ENCODE results near the gene MALAT1.
"Not testable (repeated sequence)": the region's sequence is repeated elsewhere in the genome, so short reads cannot be mapped to it uniquely, and the experiment has no call there.

MALAT1 gene

DNA sequence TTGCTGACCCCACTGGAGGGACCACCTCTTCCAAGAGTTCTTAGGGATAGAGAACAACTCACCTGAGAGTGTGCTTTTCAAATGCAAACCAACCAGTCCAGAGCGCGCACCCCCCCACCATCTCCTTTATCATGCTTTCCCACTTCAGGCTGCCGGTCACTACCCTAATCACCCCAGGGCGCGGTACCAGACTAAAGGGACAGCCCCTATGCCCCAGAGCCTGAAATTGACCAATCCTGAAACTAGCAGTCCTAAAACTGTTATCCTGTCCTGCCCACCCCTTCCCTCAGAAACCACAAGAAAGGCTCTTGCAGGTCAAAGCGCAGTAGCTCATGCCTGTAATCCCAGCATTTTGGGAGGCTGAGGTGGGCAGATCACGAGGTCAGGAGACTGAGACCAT lies 39.3 kb upstream of the MALAT1 start:
- TF ChIP-seq, protein P1, sequence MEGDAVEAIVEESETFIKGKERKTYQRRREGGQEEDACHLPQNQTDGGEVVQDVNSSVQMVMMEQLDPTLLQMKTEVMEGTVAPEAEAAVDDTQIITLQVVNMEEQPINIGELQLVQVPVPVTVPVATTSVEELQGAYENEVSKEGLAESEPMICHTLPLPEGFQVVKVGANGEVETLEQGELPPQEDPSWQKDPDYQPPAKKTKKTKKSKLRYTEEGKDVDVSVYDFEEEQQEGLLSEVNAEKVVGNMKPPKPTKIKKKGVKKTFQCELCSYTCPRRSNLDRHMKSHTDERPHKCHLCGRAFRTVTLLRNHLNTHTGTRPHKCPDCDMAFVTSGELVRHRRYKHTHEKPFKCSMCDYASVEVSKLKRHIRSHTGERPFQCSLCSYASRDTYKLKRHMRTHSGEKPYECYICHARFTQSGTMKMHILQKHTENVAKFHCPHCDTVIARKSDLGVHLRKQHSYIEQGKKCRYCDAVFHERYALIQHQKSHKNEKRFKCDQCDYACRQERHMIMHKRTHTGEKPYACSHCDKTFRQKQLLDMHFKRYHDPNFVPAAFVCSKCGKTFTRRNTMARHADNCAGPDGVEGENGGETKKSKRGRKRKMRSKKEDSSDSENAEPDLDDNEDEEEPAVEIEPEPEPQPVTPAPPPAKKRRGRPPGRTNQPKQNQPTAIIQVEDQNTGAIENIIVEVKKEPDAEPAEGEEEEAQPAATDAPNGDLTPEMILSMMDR (IDR thresholded peaks at IDR 0.05; ENCODE audit: insufficient read depth, low read depth, low read length, missing control alignments): no peak
- DNase-seq (ENCODE audit: low read depth): no peak
- no peak overlapping the region for H3K4me3 ChIP-seq (ENCODE audit: low read length)

DNA sequence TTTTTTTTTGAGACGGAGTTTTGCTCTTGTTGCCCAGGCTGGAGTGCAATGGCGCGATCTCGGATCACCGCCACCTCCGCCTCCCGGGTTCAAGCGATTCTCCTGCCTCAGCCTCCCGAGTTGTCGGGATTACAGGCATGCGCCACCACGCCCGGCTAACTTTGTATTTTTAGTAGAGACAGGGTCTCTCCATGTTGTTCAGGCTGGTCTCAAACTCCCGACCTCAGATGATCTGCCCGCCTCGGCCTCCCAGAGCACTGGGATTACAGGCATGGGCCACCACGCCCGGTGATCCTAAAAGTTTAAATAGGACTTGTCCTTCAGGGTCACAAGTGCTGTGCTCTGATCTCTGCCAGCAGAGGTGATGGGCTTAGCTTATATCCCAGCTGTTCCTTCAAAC lies 33.4 kb upstream of the MALAT1 start:
- not testable (repeated sequence) for DNase-seq (ENCODE audit: low read depth); H3K4me3 ChIP-seq (ENCODE audit: low read length)

DNA sequence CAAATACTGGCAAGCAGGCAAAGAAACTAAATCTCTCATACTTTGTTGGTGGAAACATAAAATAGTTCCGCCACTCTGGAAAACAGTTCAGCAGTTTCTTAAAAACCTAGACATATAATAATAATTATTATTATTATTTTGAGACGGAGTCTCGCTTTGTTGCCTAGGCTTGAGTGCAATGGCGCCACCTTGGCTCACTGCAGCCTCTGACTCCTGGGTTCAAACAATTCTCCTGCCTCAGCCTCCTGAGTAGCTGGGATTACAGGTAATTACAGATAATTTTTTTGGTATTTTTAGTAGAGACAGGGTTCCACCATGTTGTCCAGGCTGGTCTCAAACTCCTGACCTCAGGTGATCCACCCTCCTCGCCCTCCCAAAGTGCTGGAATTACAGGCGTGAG lies 31.5 kb upstream of the MALAT1 start:
- H3K4me3 ChIP-seq (ENCODE audit: low read length); DNase-seq (ENCODE audit: low read depth): not testable (repeated sequence)

DNA sequence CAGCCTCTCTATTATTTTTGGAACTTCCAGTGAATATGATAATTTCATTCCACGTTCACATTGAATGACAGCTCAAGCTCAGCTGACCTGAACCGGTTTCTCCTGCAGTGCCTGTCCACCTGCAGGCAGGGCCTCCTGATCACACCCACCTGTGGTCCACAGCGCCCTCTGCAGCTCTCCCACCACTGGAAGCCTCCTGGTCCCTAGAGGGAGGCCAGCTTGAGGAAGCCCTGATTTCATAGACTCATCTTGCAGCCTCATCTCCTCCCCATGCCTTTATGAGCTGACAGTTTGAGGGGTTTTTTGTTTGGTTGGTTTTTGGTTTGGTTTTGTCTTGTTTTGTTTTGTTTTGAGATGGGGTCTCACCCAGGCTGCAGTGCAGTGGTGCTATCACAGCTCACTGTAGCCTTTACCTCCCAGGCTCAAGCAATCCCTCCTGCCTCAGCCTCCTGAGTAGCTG lies 29.9 kb upstream of the MALAT1 start:
- peak; percentile 96 for DNase-seq (ENCODE audit: low read depth)
- no peak overlapping the region for H3K4me3 ChIP-seq (ENCODE audit: low read length)
- TF ChIP-seq, protein P1 (IDR thresholded peaks at IDR 0.05; ENCODE audit: insufficient read depth, low read depth, low read length, missing control alignments): peak; percentile 85

DNA sequence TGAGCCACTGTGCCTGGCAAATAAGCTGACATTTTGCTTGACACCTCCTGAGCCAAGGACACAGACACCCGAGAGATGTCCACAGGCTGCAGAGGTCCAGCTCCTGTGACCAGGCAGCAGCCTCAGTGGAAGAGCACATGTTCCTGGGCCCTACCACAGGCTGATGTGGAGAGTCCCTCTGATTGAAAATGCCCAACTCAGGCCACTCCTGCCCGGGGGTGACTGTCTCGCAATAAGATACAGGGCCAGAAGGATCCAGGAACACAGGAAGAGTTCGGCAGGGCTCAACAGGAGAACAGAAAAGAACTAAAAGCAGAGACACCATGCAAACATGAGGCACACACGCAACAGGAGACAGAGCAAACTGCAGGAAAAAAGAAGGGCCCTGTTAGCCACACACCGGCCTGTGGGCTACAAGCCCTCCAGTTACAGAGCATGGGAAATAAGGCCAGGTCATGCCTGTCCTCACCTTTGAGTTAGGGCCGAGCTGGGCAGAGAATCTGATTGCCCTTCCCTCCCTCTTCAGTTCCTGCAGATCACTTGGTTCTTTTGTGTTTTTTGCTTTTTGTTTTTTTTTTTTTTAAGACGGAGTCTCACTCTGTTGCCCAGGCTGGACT lies 28.3 kb upstream of the MALAT1 start:
- H3K4me3 ChIP-seq (ENCODE audit: low read length): no peak overlapping the region
- TF ChIP-seq, protein P1 (IDR thresholded peaks at IDR 0.05; ENCODE audit: insufficient read depth, low read depth, low read length, missing control alignments): no peak
- DNase-seq (ENCODE audit: low read depth): no peak

DNA sequence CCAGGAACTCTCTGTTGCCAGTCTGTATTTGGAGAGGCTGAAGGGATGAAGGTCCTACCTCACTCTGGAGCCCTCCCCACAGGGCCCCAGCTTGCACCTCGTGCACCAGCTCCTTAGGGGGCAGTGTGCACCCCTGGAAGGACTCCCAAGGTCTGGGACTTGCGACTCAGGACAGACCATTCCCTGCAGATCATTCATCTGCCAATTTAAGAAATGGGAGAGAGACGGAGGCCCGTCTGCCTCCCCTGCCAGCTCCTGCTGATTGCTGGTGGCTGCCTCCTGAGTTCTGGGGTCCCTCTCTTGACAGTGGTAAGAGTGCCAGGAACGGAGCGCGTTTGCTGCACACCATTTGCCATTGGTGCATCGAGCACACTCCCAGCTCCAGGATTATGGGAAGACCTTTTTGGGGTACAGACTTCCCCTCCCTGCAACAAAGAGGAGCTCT lies 27.4 kb upstream of the MALAT1 start:
- peak; percentile 61 for DNase-seq (ENCODE audit: low read depth)
- no peak overlapping the region for H3K4me3 ChIP-seq (ENCODE audit: low read length)
- TF ChIP-seq, protein P1 (IDR thresholded peaks at IDR 0.05; ENCODE audit: insufficient read depth, low read depth, low read length, missing control alignments): peak; percentile 32

DNA sequence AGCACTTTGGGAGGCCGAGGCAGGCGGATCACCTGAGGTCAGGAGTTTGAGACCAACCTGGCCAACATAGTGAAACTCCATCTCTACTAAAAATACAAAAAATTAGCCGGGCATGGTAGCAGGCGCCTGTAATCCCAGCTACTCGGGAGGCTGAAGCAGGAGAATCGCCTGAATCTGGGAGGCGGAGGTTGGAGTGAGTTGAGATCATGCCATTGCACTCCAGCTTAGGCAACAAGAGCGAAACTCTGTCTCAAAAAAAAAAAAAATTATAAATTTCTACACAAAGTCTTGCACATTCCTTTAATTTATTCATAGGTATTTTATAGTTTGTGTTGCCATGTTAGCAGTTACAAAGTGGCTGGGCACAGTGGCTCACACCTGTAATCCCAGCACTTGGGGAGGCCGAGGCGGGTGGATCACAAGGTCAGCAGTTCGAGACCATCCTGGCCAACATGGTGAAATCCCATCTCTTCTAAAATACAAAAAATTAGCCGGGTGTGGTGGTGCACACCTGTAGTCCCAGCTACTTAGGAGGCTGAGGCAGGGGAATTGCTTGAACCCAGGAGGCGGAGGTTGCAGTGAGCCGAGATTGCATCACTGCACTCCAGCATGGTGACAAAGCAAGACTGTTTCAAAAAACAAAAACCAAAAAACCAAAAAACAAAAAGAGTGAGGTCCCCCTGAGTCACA lies 26.1 kb upstream of the MALAT1 start:
- not testable (repeated sequence) for H3K4me3 ChIP-seq (ENCODE audit: low read length); DNase-seq (ENCODE audit: low read depth)

DNA sequence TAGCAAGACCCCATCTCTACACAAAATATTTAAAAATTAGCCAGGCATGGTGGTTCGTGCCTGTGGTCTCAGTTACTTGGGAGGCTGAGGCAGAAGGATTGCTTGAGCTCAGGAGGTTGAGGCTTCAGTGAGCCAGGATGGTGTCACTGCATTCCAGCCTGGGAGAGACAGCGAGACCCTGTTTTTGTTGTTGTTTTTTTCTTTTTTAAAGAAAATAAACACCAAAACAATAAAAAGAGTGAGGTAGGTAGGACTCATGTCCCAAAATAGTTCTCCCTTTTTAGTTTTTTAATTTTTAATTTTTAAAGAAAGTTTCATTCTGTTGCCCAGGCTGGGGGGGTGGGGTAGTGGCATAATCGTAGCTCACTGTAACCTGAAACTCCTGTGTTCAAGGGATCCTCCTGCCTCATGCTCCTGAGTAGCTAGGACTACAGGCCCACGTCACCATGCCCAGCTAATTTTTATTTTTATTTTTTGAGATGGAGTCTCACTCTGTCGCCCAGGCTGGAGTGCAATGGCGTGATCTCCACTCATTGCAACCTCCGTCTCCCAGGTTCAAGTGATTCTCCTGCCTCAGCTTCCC lies 25.5 kb upstream of the MALAT1 start:
- TF ChIP-seq, protein P1 (IDR thresholded peaks at IDR 0.05; ENCODE audit: insufficient read depth, low read depth, low read length, missing control alignments): no peak
- DNase-seq (ENCODE audit: low read depth): peak; percentile 26
- no peak overlapping the region for H3K4me3 ChIP-seq (ENCODE audit: low read length)
